ENCODE results near the gene ANKRD52.

The ANKRD52 gene

GRCh38 chr12:56304276-56304675 is 46.1 kb upstream of the ANKRD52 start:
- Histone ChIP-seq H3K9me2 (replicated peaks; ENCODE audit: control insufficient read depth, low read length) (no peaks in the 10 kb centered on the region), H3K27ac (ENCODE audit: low read depth, low read length) (no peak overlapping the region), H4K20me1 (ENCODE audit: control insufficient read depth, insufficient read depth, low read depth, low read length) (no peaks in the 10 kb centered on the region), H3K36me3 (ENCODE audit: control insufficient read depth, low read length) (peaks cover 48% of the 10 kb centered on the region), H3K4me1 (ENCODE audit: control insufficient read depth, low read length) (peaks cover 29% of the 10 kb centered on the region), H3K9me3 (ENCODE audit: control insufficient read depth, insufficient read depth, low read length) (no peaks in the 10 kb centered on the region), H3K79me2 (ENCODE audit: control insufficient read depth, low read length) (peaks cover 26% of the 10 kb centered on the region), H3K27me3 (ENCODE audit: control insufficient read depth, low read length) (no peaks in the 10 kb centered on the region), H3K4me3 (ENCODE audit: low read length) (no peak overlapping the region), H3K4me2 (ENCODE audit: low read length) (no peak overlapping the region), H3F3A (ENCODE audit: control insufficient read depth, insufficient read depth) (peaks cover 8% of the 10 kb centered on the region; the same call in 1 of the 2 replicates)
- TF ChIP-seq CTCF (IDR thresholded peaks at IDR 0.05; ENCODE audit: low read depth, low read length, poor library complexity, severe bottlenecking) (no peak), EZH2phosphoT487 (IDR thresholded peaks at IDR 0.05; ENCODE audit: borderline replicate concordance, low read length) (no peak)

- Histone ChIP-seq H4K20me1 (ENCODE audit: control insufficient read depth, insufficient read depth, low read depth, low read length) (peaks cover 3% of the 10 kb centered on the region; the same call in 1 of the 2 replicates), H3K4me1 (ENCODE audit: control insufficient read depth, low read length) (peaks cover 63% of the 10 kb centered on the region), H3K27ac (ENCODE audit: low read depth, low read length) (peak overlapping the region; percentile 72), H3F3A (ENCODE audit: control insufficient read depth, insufficient read depth) (peaks cover 6% of the 10 kb centered on the region; the same call in 1 of the 2 replicates), H3K79me2 (ENCODE audit: control insufficient read depth, low read length) (peaks cover 60% of the 10 kb centered on the region), H3K27me3 (ENCODE audit: control insufficient read depth, low read length) (no peaks in the 10 kb centered on the region), H3K36me3 (ENCODE audit: control insufficient read depth, low read length) (peaks cover 67% of the 10 kb centered on the region), H3K4me2 (ENCODE audit: low read length) (peak overlapping the region; percentile 94), H3K4me3 (ENCODE audit: low read length) (peak overlapping the region; percentile 92), H3K9me2 (replicated peaks; ENCODE audit: control insufficient read depth, low read length) (no peaks in the 10 kb centered on the region), H3K9me3 (ENCODE audit: control insufficient read depth, insufficient read depth, low read length) (no peaks in the 10 kb centered on the region)
- TF ChIP-seq EZH2phosphoT487 (IDR thresholded peaks at IDR 0.05; ENCODE audit: borderline replicate concordance, low read length) (no peak), CTCF (IDR thresholded peaks at IDR 0.05; ENCODE audit: low read depth, low read length, poor library complexity, severe bottlenecking) (no peak)
Observed at GRCh38 chr12:56300644-56301464, 42.7 kb upstream of the ANKRD52 start.

GRCh38 chr12:56299853-56300643 is 41.9 kb upstream of the ANKRD52 start, which contains the start of gene CS:
Gene CS, minus strand, starts transcription at chr12:56300330. Its CDS starts 129 bp downstream, at chr12:56300201.
- no peaks in the 10 kb centered on the region for H3K27me3 ChIP-seq (ENCODE audit: control insufficient read depth, low read length)
- H3K9me3 ChIP-seq (ENCODE audit: control insufficient read depth, insufficient read depth, low read length): no peaks in the 10 kb centered on the region
- peaks cover 5% of the 10 kb centered on the region; the same call in 1 of the 2 replicates for H3F3A ChIP-seq (ENCODE audit: control insufficient read depth, insufficient read depth)
- peak within 1 kb of the TSS; percentile 92 for H3K4me3 ChIP-seq (ENCODE audit: low read length)
- peak within 1 kb of the TSS; percentile 94 for H3K4me2 ChIP-seq (ENCODE audit: low read length)
- peaks cover 3% of the 10 kb centered on the region; the same call in 1 of the 2 replicates for H4K20me1 ChIP-seq (ENCODE audit: control insufficient read depth, insufficient read depth, low read depth, low read length)
- H3K27ac ChIP-seq (ENCODE audit: low read depth, low read length): peak within 1 kb of the TSS; percentile 72
- no peak for TF ChIP-seq EZH2phosphoT487 (IDR thresholded peaks at IDR 0.05; ENCODE audit: borderline replicate concordance, low read length)
- TF ChIP-seq CTCF (IDR thresholded peaks at IDR 0.05; ENCODE audit: low read depth, low read length, poor library complexity, severe bottlenecking): no peak
- H3K79me2 ChIP-seq (ENCODE audit: control insufficient read depth, low read length): peaks cover 68% of the 10 kb centered on the region
- no peaks in the 10 kb centered on the region for H3K9me2 ChIP-seq (replicated peaks; ENCODE audit: control insufficient read depth, low read length)
- peaks cover 63% of the 10 kb centered on the region for H3K4me1 ChIP-seq (ENCODE audit: control insufficient read depth, low read length)
- peaks cover 68% of the 10 kb centered on the region for H3K36me3 ChIP-seq (ENCODE audit: control insufficient read depth, low read length)

Measured in DOHH2 (cell line).